DND-41 (cell line): ENCODE data around the gene SLC5A8.

ENCODE experiments used
- ATAC-seq: fragments of 200-7000 bp; cut with Tn5 transposase; 3 replicates; pipeline ENCODE4 v1.9.1; 2021; ENCODE audit warnings: low read depth; ENCODE audit not compliant: insufficient read depth
- DNase-seq: peaks from one replicate; pipeline ENCODE4 v3.0.0-alpha.2; 2020
- H2AFZ ChIP-seq: 2 replicates; pipeline ENCODE4 v1.6.0; 2012; ENCODE audit warnings: low read depth, low read length
- H3K27ac ChIP-seq: 2 replicates; pipeline ENCODE4 v1.5.1; 2012; ENCODE audit warnings: low read length, inconsistent platforms
- H3K27me3 ChIP-seq: fragments of 200-600 bp; sonication (generic); 2 replicates; pipeline ENCODE4 v1.6.0; 2012; ENCODE audit warnings: low read length, mild to moderate bottlenecking, inconsistent platforms; ENCODE audit not compliant: insufficient read depth, poor library complexity
- H3K36me3 ChIP-seq: 2 replicates; pipeline ENCODE4 v1.5.1; 2012; ENCODE audit warnings: low read length, inconsistent platforms; ENCODE audit not compliant: insufficient read depth
- H3K4me1 ChIP-seq: 2 replicates; pipeline ENCODE4 v1.5.1; 2012; ENCODE audit warnings: mild to moderate bottlenecking, low read length; ENCODE audit not compliant: insufficient read depth
- H3K4me2 ChIP-seq: 2 replicates; pipeline ENCODE4 v1.6.0; 2012; ENCODE audit warnings: mild to moderate bottlenecking, moderate library complexity, low read length, inconsistent platforms; ENCODE audit not compliant: insufficient read depth
- H3K4me3 ChIP-seq, 2 experiments: fragments of 200-600 bp in 1 of 2; shearing (Covaris generic) in 1 of 2; 2 replicates each; pipeline ENCODE4 v1.5.1; 2012 to 2016; ENCODE audit warnings: inconsistent platforms in 2 of 2, low read length in 2 of 2, mild to moderate bottlenecking in 2 of 2, low read depth in 1 of 2, moderate library complexity in 1 of 2
- H3K79me2 ChIP-seq: 2 replicates; pipeline ENCODE4 v1.6.0; 2012; ENCODE audit warnings: low read length, inconsistent platforms; ENCODE audit not compliant: insufficient read depth
- H3K9ac ChIP-seq: 2 replicates; pipeline ENCODE4 v1.6.0; 2012; ENCODE audit warnings: low read depth, mild to moderate bottlenecking, inconsistent platforms, low read length, moderate library complexity
- H3K9me3 ChIP-seq: 2 replicates; pipeline ENCODE4 v1.5.1; 2012; ENCODE audit warnings: low read length, moderate library complexity, mild to moderate bottlenecking, inconsistent platforms; ENCODE audit not compliant: insufficient read depth, severe bottlenecking
- H4K20me1 ChIP-seq: 2 replicates; pipeline ENCODE4 v1.6.0; 2012; ENCODE audit warnings: low read length; ENCODE audit not compliant: insufficient read depth
- EZH2 ChIP-seq: IDR thresholded peaks from 3 replicates; pipeline ENCODE4 v1.6.1; 2012; ENCODE audit warnings: borderline replicate concordance, low read depth, mild to moderate bottlenecking, moderate library complexity, low read length, inconsistent platforms; ENCODE audit not compliant: severe bottlenecking
- TF ChIP-seq, protein P1 (sequence below): IDR thresholded peaks from 2 replicates; pipeline ENCODE4 v1.5.1; 2012; ENCODE audit warnings: borderline replicate concordance, low read length, moderate library complexity, mild to moderate bottlenecking; ENCODE audit not compliant: poor library complexity, severe bottlenecking; ENCODE audit errors: extremely low read depth

SLC5A8 gene

DNA sequence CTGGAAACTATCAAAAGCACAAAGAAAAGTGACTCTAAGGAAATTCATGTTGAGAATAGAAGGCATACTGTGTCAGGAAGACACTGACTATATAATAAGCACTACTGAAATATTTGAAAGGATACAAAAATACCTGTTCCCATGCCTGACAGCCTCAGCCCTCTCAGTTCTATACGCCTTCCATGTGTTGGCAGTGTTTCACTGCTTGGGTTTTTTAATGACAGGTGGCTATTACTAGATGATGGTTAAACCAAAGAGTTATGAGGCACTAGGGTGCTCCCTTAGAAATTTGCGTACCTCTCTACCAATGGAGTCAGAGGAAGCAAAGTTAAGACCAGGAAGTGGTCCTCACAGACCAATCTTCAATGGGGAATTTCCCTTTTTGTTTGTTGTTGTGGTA lies 25.6 kb upstream of the SLC5A8 start:
- Histone ChIP-seq H3K9me3 (peaks cover 6% of the 10 kb centered on the region), H3K9ac (no peak overlapping the region), H3K27me3 (no peaks in the 10 kb centered on the region), H3K4me3 (no peak overlapping the region), H2AFZ (no peak overlapping the region), H3K79me2 (no peaks in the 10 kb centered on the region), H3K4me1 (no peaks in the 10 kb centered on the region), H3K4me2 (no peak overlapping the region), H3K27ac (no peak overlapping the region), H3K36me3 (no peaks in the 10 kb centered on the region), H4K20me1 (no peaks in the 10 kb centered on the region)
- ATAC-seq, result no peak
- TF ChIP-seq, protein P1, sequence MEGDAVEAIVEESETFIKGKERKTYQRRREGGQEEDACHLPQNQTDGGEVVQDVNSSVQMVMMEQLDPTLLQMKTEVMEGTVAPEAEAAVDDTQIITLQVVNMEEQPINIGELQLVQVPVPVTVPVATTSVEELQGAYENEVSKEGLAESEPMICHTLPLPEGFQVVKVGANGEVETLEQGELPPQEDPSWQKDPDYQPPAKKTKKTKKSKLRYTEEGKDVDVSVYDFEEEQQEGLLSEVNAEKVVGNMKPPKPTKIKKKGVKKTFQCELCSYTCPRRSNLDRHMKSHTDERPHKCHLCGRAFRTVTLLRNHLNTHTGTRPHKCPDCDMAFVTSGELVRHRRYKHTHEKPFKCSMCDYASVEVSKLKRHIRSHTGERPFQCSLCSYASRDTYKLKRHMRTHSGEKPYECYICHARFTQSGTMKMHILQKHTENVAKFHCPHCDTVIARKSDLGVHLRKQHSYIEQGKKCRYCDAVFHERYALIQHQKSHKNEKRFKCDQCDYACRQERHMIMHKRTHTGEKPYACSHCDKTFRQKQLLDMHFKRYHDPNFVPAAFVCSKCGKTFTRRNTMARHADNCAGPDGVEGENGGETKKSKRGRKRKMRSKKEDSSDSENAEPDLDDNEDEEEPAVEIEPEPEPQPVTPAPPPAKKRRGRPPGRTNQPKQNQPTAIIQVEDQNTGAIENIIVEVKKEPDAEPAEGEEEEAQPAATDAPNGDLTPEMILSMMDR, result no peak
- no peak for TF ChIP-seq EZH2
- no peak for DNase-seq

DNA sequence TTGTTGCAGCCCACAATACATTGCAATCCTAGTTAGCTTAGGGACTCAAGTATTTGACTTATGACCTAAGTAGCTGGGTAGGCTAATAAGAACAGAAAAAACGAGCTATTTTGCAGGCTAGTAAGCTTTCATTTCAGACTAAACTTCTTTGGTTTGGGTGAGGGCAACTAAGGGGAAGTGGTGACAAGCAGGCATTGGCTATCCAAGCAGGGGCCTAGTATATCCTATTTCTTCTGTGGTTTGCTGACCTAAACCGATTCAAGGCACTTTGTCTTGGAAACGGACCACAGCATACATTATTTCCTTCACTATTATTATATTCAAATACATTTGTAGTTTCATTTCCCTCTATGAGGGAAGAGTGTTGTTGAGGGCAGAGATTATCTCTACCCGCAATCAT lies 21.6 kb upstream of the SLC5A8 start:
- Histone ChIP-seq H3K27me3 (peaks cover 1% of the 10 kb centered on the region), H4K20me1 (no peaks in the 10 kb centered on the region), H3K36me3 (no peaks in the 10 kb centered on the region), H3K79me2 (no peaks in the 10 kb centered on the region), H3K27ac (no peak overlapping the region), H3K9me3 (no peaks in the 10 kb centered on the region), H3K4me1 (no peaks in the 10 kb centered on the region), H3K9ac (no peak overlapping the region), H3K4me3 (no peak overlapping the region), H3K4me2 (no peak overlapping the region), H2AFZ (no peak overlapping the region)
- ATAC-seq (no peak), DNase-seq (no peak)
- no peak for TF ChIP-seq EZH2
- TF ChIP-seq, protein P1, result no peak

- H3K27ac ChIP-seq, result no peak overlapping the region
- no peak for ATAC-seq
- no peak for TF ChIP-seq EZH2
- TF ChIP-seq, protein P1, result no peak
- H3K79me2 ChIP-seq, result no peaks in the 10 kb centered on the region
- H3K4me2 ChIP-seq, result no peak overlapping the region
- peaks cover 4% of the 10 kb centered on the region for H3K27me3 ChIP-seq
- H3K4me3 ChIP-seq, result no peak overlapping the region
- H4K20me1 ChIP-seq, result no peaks in the 10 kb centered on the region
- DNase-seq, result no peak
- H3K36me3 ChIP-seq, result no peaks in the 10 kb centered on the region
- no peak overlapping the region for H3K9ac ChIP-seq
- no peaks in the 10 kb centered on the region for H3K4me1 ChIP-seq
- H2AFZ ChIP-seq, result no peak overlapping the region
- H3K9me3 ChIP-seq, result no peaks in the 10 kb centered on the region
Observed at GRCh38 chr12:101230547-101230946, 20.5 kb upstream of the SLC5A8 start.

- no peaks in the 10 kb centered on the region for H3K36me3 ChIP-seq
- H3K27ac ChIP-seq, result no peak overlapping the region
- H3K27me3 ChIP-seq, result peaks cover 4% of the 10 kb centered on the region
- no peak for DNase-seq
- no peak overlapping the region for H3K4me3 ChIP-seq
- no peak for TF ChIP-seq EZH2
- TF ChIP-seq, protein P1, result no peak
- no peak overlapping the region for H3K4me2 ChIP-seq
- no peak overlapping the region for H2AFZ ChIP-seq
- no peak overlapping the region for H3K9ac ChIP-seq
- no peaks in the 10 kb centered on the region for H3K9me3 ChIP-seq
- no peaks in the 10 kb centered on the region for H4K20me1 ChIP-seq
- no peaks in the 10 kb centered on the region for H3K79me2 ChIP-seq
- ATAC-seq, result no peak
- H3K4me1 ChIP-seq, result no peaks in the 10 kb centered on the region
Observed at GRCh38 chr12:101229841-101230241, 19.8 kb upstream of the SLC5A8 start.
